ENCODE measurements around the gene P3H2. TPM values are rescaled to one million over a fixed set of nuclear protein-coding genes. Genes with fewer than 3 reads are reported as not detected.

Gene P3H2
- total and polyA plus RNA-seq, 2 experiments from 2014 or later: 4.7 to 14.9 TPM

DNA sequence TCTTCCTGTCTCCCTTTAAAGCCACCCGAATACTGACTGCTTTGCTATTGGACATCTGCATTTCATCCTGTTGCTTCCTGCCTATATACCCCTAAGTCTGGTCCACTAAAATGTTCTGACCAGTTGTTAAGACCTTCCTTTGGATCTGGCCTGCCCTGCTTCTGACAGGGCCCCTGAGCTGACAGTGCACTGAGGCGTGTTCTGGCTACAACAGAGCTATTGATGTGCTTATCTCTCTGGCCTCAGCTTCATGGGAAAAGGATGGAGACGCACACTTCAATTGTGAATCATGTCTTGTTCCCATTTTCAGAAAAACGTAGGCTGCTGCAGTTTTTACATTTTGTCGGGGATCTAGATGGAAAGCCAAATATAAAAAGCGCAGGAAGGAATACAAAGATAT is 7.1 kb upstream of the P3H2 start:
- no peaks in the 10 kb centered on the region for H3K79me2 ChIP-seq (ENCODE audit: insufficient read depth)
- no peaks in the 10 kb centered on the region for H3K9me3 ChIP-seq (ENCODE audit: low read depth)
- no peak for DNase-seq
- TF ChIP-seq EZH2phosphoT487 (IDR thresholded peaks at IDR 0.05; ENCODE audit: insufficient read depth, low read depth) (no peak), EZH2 (IDR thresholded peaks at IDR 0.05; ENCODE audit: insufficient read depth, poor library complexity, severe bottlenecking) (no peak)
- H3K36me3 ChIP-seq (ENCODE audit: low read depth): no peaks in the 10 kb centered on the region
- no peak overlapping the region for H3K9ac ChIP-seq
- in situ Hi-C loops (cut with MboI): no loop called here
- no peak overlapping the region for H3K4me2 ChIP-seq (ENCODE audit: unreplicated experiment)
- H3F3A ChIP-seq (ENCODE audit: insufficient read depth): peaks cover 6% of the 10 kb centered on the region; the same call in 1 of the 2 replicates
- WGBS, 2 experiments (ENCODE audit: low coverage in 1 of 2, low lambda C conversion rate in 2 of 2, missing lambda C conversion rate in 2 of 2): 95 to 98% methylated on average over 6 of the region's 6 CpGs
- H3K4me3 ChIP-seq: no peak overlapping the region
- H3K4me1 ChIP-seq (ENCODE audit: insufficient read depth): peaks cover under 1% of the 10 kb centered on the region; the same call in 1 of the 2 replicates
- no peak overlapping the region for H3K27ac ChIP-seq
- H2AFZ ChIP-seq: no peak overlapping the region
- H4K20me1 ChIP-seq (ENCODE audit: insufficient read depth): no peaks in the 10 kb centered on the region
- no peaks in the 10 kb centered on the region for H3K27me3 ChIP-seq (replicated peaks; ENCODE audit: insufficient read depth)
- H3K9me2 ChIP-seq (ENCODE audit: insufficient read depth): no peaks in the 10 kb centered on the region

- Histone ChIP-seq H3K27me3 (replicated peaks; ENCODE audit: insufficient read depth) (no peaks in the 10 kb centered on the region), H3K79me2 (ENCODE audit: insufficient read depth) (no peaks in the 10 kb centered on the region), H3K4me1 (ENCODE audit: insufficient read depth) (0 out of 2 replicates have a peak, but pooled peaks cover 3% of the 10 kb centered on the region), H2AFZ (no peak overlapping the region), H3K9me3 (ENCODE audit: low read depth) (no peaks in the 10 kb centered on the region), H4K20me1 (ENCODE audit: insufficient read depth) (no peaks in the 10 kb centered on the region), H3K4me2 (ENCODE audit: unreplicated experiment) (no peak overlapping the region), H3K36me3 (ENCODE audit: low read depth) (no peaks in the 10 kb centered on the region), H3F3A (ENCODE audit: insufficient read depth) (peaks cover 3% of the 10 kb centered on the region; the same call in 1 of the 2 replicates), H3K27ac (no peak overlapping the region), H3K9ac (no peak overlapping the region), H3K9me2 (ENCODE audit: insufficient read depth) (no peaks in the 10 kb centered on the region), H3K4me3 (no peak overlapping the region)
- TF ChIP-seq EZH2phosphoT487 (IDR thresholded peaks at IDR 0.05; ENCODE audit: insufficient read depth, low read depth) (no peak), EZH2 (IDR thresholded peaks at IDR 0.05; ENCODE audit: insufficient read depth, poor library complexity, severe bottlenecking) (no peak)
- in situ Hi-C loops (cut with MboI): no loop called here
- DNase-seq: no peak
- WGBS, 2 experiments (ENCODE audit: low coverage in 1 of 2, low lambda C conversion rate in 2 of 2, missing lambda C conversion rate in 2 of 2): 86 to 91% methylated on average over 1 of the region's 1 CpG
These were observed 6.5 kb upstream of the P3H2 start for GRCh38 chr3:190127195-190127594.

DNA sequence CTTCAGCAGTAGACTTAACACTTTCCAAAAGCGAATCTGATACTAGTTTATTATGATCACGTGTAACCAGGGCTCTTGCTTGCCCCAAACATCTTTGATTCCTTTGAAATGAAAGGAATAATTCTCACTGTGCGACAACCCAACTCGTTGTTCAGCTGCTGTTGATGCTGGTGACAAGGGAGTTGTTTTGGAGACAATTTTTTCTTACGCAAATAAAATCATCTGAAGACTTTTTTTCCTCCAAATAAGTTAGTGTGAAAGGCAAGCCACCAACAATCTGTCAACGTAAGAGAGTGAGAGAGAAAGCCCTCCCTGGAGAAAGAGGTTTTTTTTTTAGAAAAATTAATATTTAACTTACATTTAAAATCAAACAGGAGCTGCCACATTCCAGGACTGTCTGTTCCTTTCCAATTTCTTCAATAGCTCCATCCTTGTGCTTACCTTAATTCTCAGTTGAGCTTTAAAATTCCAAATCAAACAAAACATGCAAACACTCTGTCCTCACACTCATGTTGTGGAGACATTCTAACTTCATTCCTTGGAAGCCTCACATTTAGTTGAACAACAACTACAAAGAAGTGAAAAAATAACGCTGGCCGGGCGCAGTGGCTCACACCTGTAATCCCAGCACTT is 4.9 kb upstream of the P3H2 start:
- H4K20me1 ChIP-seq (ENCODE audit: insufficient read depth): no peaks in the 10 kb centered on the region

DNA sequence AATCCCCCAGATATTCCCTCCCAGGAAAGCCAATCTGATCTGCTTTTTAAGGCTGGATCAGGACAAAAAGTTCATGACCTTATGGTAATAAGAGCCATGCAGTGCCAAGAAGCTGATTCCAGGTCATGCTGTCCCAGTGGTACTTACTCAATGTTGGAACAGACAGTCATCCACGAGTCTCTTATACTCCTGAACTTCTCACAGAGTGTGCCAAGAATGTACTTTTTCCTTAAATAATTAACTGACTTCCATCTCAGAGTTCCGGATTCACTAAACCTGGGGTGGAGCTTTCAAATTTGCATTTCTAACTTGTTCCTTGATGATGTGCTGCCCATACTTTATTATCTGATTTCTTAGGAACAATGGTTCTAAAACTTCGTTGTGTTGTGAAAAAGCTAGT is 3.4 kb upstream of the P3H2 start:
- WGBS, 2 experiments (ENCODE audit: low coverage in 1 of 2, low lambda C conversion rate in 2 of 2, missing lambda C conversion rate in 2 of 2): 82 to 83% methylated on average over 3 of the region's 3 CpGs
- in situ Hi-C loops (cut with MboI): no loop called here
- Histone ChIP-seq H3K27me3 (replicated peaks; ENCODE audit: insufficient read depth) (no peaks in the 10 kb centered on the region), H3K4me1 (ENCODE audit: insufficient read depth) (0 out of 2 replicates have a peak, but pooled peaks cover 3% of the 10 kb centered on the region), H3K9me3 (ENCODE audit: low read depth) (no peaks in the 10 kb centered on the region), H3K4me2 (ENCODE audit: unreplicated experiment) (no peak overlapping the region), H3K36me3 (ENCODE audit: low read depth) (no peaks in the 10 kb centered on the region), H3K9ac (no peak overlapping the region), H3F3A (ENCODE audit: insufficient read depth) (no peaks in the 10 kb centered on the region), H3K79me2 (ENCODE audit: insufficient read depth) (no peaks in the 10 kb centered on the region), H2AFZ (no peak overlapping the region), H3K4me3 (no peak overlapping the region), H3K27ac (no peak overlapping the region), H4K20me1 (ENCODE audit: insufficient read depth) (no peaks in the 10 kb centered on the region), H3K9me2 (ENCODE audit: insufficient read depth) (no peaks in the 10 kb centered on the region)
- no peak for TF ChIP-seq EZH2 (IDR thresholded peaks at IDR 0.05; ENCODE audit: insufficient read depth, poor library complexity, severe bottlenecking)
- TF ChIP-seq EZH2phosphoT487 (IDR thresholded peaks at IDR 0.05; ENCODE audit: insufficient read depth, low read depth): no peak
- no peak for DNase-seq

More for the DNA sequence above, 4.9 kb upstream of the P3H2 start:
- Histone ChIP-seq H3K4me3 (no peak overlapping the region), H3K9ac (no peak overlapping the region), H3K27me3 (replicated peaks; ENCODE audit: insufficient read depth) (no peaks in the 10 kb centered on the region), H2AFZ (no peak overlapping the region), H3K4me1 (ENCODE audit: insufficient read depth) (0 out of 2 replicates have a peak, but pooled peaks cover 3% of the 10 kb centered on the region), H3K36me3 (ENCODE audit: low read depth) (no peaks in the 10 kb centered on the region), H3K27ac (no peak overlapping the region), H3F3A (ENCODE audit: insufficient read depth) (no peaks in the 10 kb centered on the region), H3K9me3 (ENCODE audit: low read depth) (no peaks in the 10 kb centered on the region), H3K9me2 (ENCODE audit: insufficient read depth) (no peaks in the 10 kb centered on the region), H3K4me2 (ENCODE audit: unreplicated experiment) (no peak overlapping the region), H3K79me2 (ENCODE audit: insufficient read depth) (no peaks in the 10 kb centered on the region)
- DNase-seq: no peak
- 59 to 68% methylated on average over 9 of the region's 9 CpGs for WGBS, 2 experiments (ENCODE audit: low coverage in 1 of 2, low lambda C conversion rate in 2 of 2, missing lambda C conversion rate in 2 of 2)
- TF ChIP-seq EZH2 (IDR thresholded peaks at IDR 0.05; ENCODE audit: insufficient read depth, poor library complexity, severe bottlenecking) (no peak), EZH2phosphoT487 (IDR thresholded peaks at IDR 0.05; ENCODE audit: insufficient read depth, low read depth) (no peak)
- in situ Hi-C loops (cut with MboI): no loop called here
